HepG2 (cell line): ENCODE measurements around the gene ALDOA. TPM values are rescaled to one million over a fixed set of nuclear protein-coding genes. Genes with fewer than 3 reads are reported as not detected.
A peak's percentile ranks its signal among the peaks of the same experiment; 100 is the strongest.

Source experiments
- ATF1 ChIP-seq: IDR thresholded peaks from 2 replicates; pipeline ENCODE4 v1.6.1; 2016; ENCODE audit warnings: mild to moderate bottlenecking, control low read depth
- CCDC6 ChIP-seq: sonication (generic); formaldehyde crosslinking; IDR thresholded peaks from 2 replicates; pipeline ENCODE4 v1.8.1; 2022; ENCODE audit warnings: mild to moderate bottlenecking, missing genetic modification reagents, moderate library complexity
- CERS6 ChIP-seq: sonication (generic); formaldehyde crosslinking; IDR thresholded peaks from 2 replicates; pipeline ENCODE4 v1.5.0; 2020; ENCODE audit warnings: missing genetic modification reagents
- FOXK2 ChIP-seq: fragments of 450-650 bp; IDR thresholded peaks from 2 replicates; pipeline ENCODE4 v1.6.1; 2016
- MBD4 ChIP-seq: IDR thresholded peaks from 2 replicates; pipeline ENCODE4 v1.6.1; 2012; ENCODE audit warnings: low read length, inconsistent platforms, borderline replicate concordance
- RARG ChIP-seq: sonication (generic); formaldehyde crosslinking; IDR thresholded peaks from 2 replicates; pipeline ENCODE4 v1.4.0; 2020; ENCODE audit warnings: low read depth, mild to moderate bottlenecking, missing genetic modification reagents
- SALL1 ChIP-seq: sonication (generic); formaldehyde crosslinking; IDR thresholded peaks from 2 replicates; pipeline ENCODE4 v1.8.0; 2022; ENCODE audit warnings: mild to moderate bottlenecking, missing genetic modification reagents
- SOX13 ChIP-seq, 3 experiments: fragments of 450-650 bp in 1 of 3; sonication (generic) in 1 of 3; formaldehyde crosslinking in 1 of 3; IDR thresholded peaks in 2 of 3; conservative IDR thresholded peaks in 1 of 3; 2 replicates each; pipeline versions ENCODE4 v1.5.0 to v1.6.1; 2016 to 2020; ENCODE audit warnings: antibody characterized with exemption in 1 of 3, mild to moderate bottlenecking in 1 of 3, missing compliant biosample characterization in 1 of 3, missing genetic modification reagents in 1 of 3, moderate library complexity in 1 of 3
- ZBTB3 ChIP-seq: sonication (generic); formaldehyde crosslinking; IDR thresholded peaks from 2 replicates; pipeline ENCODE4 v1.4.0; 2020; ENCODE audit warnings: low read depth, mild to moderate bottlenecking, moderate library complexity, missing genetic modification reagents, borderline replicate concordance
- ZBTB33 ChIP-seq: sonication (generic); formaldehyde crosslinking; IDR thresholded peaks from 2 replicates; pipeline ENCODE4 v1.4.0; 2020; ENCODE audit warnings: missing genetic modification reagents
- ZBTB8A ChIP-seq: sonication (generic); formaldehyde crosslinking; IDR thresholded peaks from 2 replicates; pipeline ENCODE4 v1.4.0; 2020; ENCODE audit warnings: mild to moderate bottlenecking, low read depth, missing genetic modification reagents, borderline replicate concordance
- ZFP41 ChIP-seq: sonication (generic); formaldehyde crosslinking; IDR thresholded peaks from 2 replicates; pipeline ENCODE4 v1.4.0; 2020; ENCODE audit warnings: mild to moderate bottlenecking, missing genetic modification reagents, borderline replicate concordance
- ZFX ChIP-seq: sonication (generic); formaldehyde crosslinking; IDR thresholded peaks from 2 replicates; pipeline ENCODE4 v1.4.0; 2020; ENCODE audit warnings: mild to moderate bottlenecking, low read depth, missing genetic modification reagents, moderate library complexity
- ZMAT3 ChIP-seq: sonication (generic); formaldehyde crosslinking; conservative IDR thresholded peaks from 2 replicates; pipeline ENCODE4 v1.7.0; 2021; ENCODE audit warnings: missing genetic modification reagents
- ZNF205 ChIP-seq: IDR thresholded peaks from 2 replicates; pipeline ENCODE4 v1.6.1; 2018; ENCODE audit warnings: missing biosample characterization, missing genetic modification reagents
- ZNF207 ChIP-seq: fragments of 450-650 bp; IDR thresholded peaks from 2 replicates; pipeline ENCODE4 v1.6.1; 2016; ENCODE audit warnings: antibody characterized with exemption, borderline replicate concordance
- ZNF235 ChIP-seq: sonication (generic); formaldehyde crosslinking; IDR thresholded peaks from 2 replicates; pipeline ENCODE4 v1.8.1; 2023; ENCODE audit warnings: mild to moderate bottlenecking, missing genetic modification reagents, borderline replicate concordance
- ZNF484 ChIP-seq: sonication (generic); formaldehyde crosslinking; IDR thresholded peaks from 2 replicates; pipeline ENCODE4 v1.5.1; 2020; ENCODE audit warnings: mild to moderate bottlenecking, low read depth, missing genetic modification reagents, borderline replicate concordance
- ZNF784 ChIP-seq: sonication (generic); formaldehyde crosslinking; IDR thresholded peaks from 2 replicates; pipeline ENCODE4 v1.5.1; 2020; ENCODE audit warnings: missing genetic modification reagents, mild to moderate bottlenecking, borderline replicate concordance
- ZNF790 ChIP-seq: sonication (generic); formaldehyde crosslinking; IDR thresholded peaks from 2 replicates; pipeline ENCODE4 v1.8.0; 2022; ENCODE audit warnings: missing genetic modification reagents, mild to moderate bottlenecking, borderline replicate concordance
- polyA plus RNA-seq, 8 experiments: library from polyadenylated mRNA; depleted of rRNA in 3 of 8; stranded (reverse) in 7 of 8; unstranded in 1 of 8; fragments of >200 nt; fragmentation: Illumina TruSeq in 4 of 8; extraction: Trizol in 4 of 8; gene quantifications; 2 replicates each; pipeline versions ENCODE4 v1.2.1 to v1.2.3, GENCODE V29; 2011 to 2016; ENCODE audit warnings: low read depth in 4 of 8, missing spikeins in 1 of 8, mixed read lengths in 1 of 8; ENCODE audit not compliant: insufficient read depth in 1 of 8
- total RNA-seq, 5 experiments: library from RNA; depleted of rRNA; stranded (reverse); fragments of >200 nt; fragmentation: Illumina TruSeq; extraction: Trizol; gene quantifications; 2 replicates each; pipeline ENCODE4 v1.2.3, GENCODE V29; 2016; ENCODE audit warnings: low read depth in 1 of 5
- TF ChIP-seq, protein P1 (sequence below): sonication (generic); IDR thresholded peaks from 2 replicates; pipeline ENCODE4 v1.6.1; 2016; ENCODE audit warnings: low read depth, borderline replicate concordance

ALDOA gene
- total and polyA plus RNA-seq, 2 of the 13 experiments (the other 11 are each of a cell fraction or from before 2014, with no cell fraction given): 925 to 1,884 TPM

DNA sequence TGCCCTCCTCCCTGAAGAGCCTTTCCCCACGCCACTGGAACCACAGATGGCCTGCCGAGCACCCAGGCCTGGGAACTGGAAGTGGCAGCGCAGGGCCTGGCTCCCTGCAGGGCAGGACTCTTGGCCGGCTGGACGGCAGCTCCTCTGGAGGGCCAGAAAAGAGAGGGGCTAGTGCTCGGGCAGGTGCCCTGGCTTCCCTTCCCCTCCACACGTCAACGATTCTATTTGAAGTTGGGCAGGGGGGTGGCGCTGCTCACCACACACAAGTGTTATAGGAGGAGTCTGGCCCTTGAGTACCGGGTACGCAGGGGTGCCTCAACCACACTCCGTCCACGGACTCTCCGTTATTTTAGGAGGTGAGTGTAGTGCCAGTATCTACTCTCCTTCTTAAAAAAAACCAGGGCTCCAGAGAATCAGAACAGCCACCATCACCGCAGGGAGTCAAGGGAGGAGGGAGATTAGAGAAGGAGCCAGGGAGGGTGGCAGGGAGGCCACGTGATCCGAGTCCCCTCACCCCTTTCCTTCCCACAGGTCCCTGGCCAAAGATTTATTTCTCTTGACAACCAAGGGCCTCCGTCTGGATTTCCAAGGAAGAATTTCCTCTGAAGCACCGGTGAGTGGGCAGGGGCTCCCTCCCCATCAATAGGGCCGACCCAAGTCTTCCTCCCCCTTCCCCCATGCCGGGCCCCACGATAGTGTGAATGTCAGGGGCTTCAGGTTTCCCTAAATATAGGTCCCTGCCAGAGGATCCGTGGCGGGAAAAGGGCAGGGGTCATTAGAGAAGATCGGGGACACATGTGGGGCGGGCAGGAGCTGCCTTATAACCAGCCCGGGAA, 1.4 kb upstream of the ALDOA start (continued):
- TF ChIP-seq CERS6 (CRISPR knock-in tag) (no peak), ZFX (CRISPR knock-in tag) (peak; percentile 88), FOXK2 (no peak), MBD4 (no peak), ZNF235 (CRISPR knock-in tag) (no peak), ZBTB33 (peak; percentile 22; the same call in 1 of the 2 replicates), RARG (CRISPR knock-in tag) (peak; percentile 26; the same call in 1 of the 2 replicates), ZNF484 (CRISPR knock-in tag) (0 out of 2 replicates have a peak, but pooled peaks have one; percentile 16), ZFP41 (no peak), ZMAT3 (CRISPR knock-in tag) (no peak; the same call in 1 of the 2 replicates), ZNF205 (CRISPR knock-in tag) (no peak; the same call in 1 of the 2 replicates), SALL1 (CRISPR knock-in tag) (peak; percentile 75; the same call in 1 of the 2 replicates), ZBTB3 (CRISPR knock-in tag) (peak; percentile 75; the same call in 1 of the 2 replicates), ZNF784 (CRISPR knock-in tag) (peak; percentile 69; the same call in 1 of the 2 replicates), SOX13 (IDR thresholded peaks at IDR 0.05) (no peak), SOX13 (CRISPR knock-in tag; conservative IDR thresholded peaks at IDR 0.05 in 1 of 2, IDR thresholded peaks at IDR 0.05 in 1 of 2) (no peak), ZNF207 (no peak), CCDC6 (CRISPR knock-in tag) (0 out of 2 replicates have a peak, but pooled peaks have one; percentile 25), ATF1 (CRISPR knock-in tag) (peak; percentile 31; the same call in 1 of the 2 replicates), ZBTB8A (CRISPR knock-in tag) (no peak), ZNF790 (CRISPR knock-in tag) (no peak; the same call in 1 of the 2 replicates)
- TF ChIP-seq, protein P1, sequence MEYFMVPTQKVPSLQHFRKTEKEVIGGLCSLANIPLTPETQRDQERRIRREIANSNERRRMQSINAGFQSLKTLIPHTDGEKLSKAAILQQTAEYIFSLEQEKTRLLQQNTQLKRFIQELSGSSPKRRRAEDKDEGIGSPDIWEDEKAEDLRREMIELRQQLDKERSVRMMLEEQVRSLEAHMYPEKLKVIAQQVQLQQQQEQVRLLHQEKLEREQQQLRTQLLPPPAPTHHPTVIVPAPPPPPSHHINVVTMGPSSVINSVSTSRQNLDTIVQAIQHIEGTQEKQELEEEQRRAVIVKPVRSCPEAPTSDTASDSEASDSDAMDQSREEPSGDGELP: 0 out of 2 replicates have a peak, but pooled peaks have one; percentile 30
